ENCODE measurements around the gene SEPTIN7.

SEPTIN7 gene

GRCh38 chr7:35771776-35772175, 29.1 kb upstream of the SEPTIN7 start:
- TF ChIP-seq CTCF (IDR thresholded peaks at IDR 0.05; ENCODE audit: insufficient read depth, low read length, missing control alignments) = no peak
- no peak overlapping the region for H3K4me3 ChIP-seq (ENCODE audit: low read depth, low read length)
- DNase-seq (ENCODE audit: low read depth, low spot score) = no peak
- ChIA-PET POLR2A (no interaction called here), CTCF (interaction anchor here (0.6 to 0.7 kb wide), 2 partner anchors 9 to 28 kb away, joined by 3 read pairs; no protein-coding TSS in a partner anchor)

- no peak for DNase-seq (ENCODE audit: low read depth, low spot score)
- ChIA-PET CTCF (no interaction called here), POLR2A (no interaction called here)
- TF ChIP-seq CTCF (IDR thresholded peaks at IDR 0.05; ENCODE audit: insufficient read depth, low read length, missing control alignments) = no peak
- H3K4me3 ChIP-seq (ENCODE audit: low read depth, low read length) = no peak overlapping the region
Observed at GRCh38 chr7:35773994-35774393, 26.9 kb upstream of the SEPTIN7 start.

- DNase-seq (ENCODE audit: low read depth, low spot score) = no peak
- ChIA-PET CTCF (no interaction called here), POLR2A (no interaction called here)
- no peak for TF ChIP-seq CTCF (IDR thresholded peaks at IDR 0.05; ENCODE audit: insufficient read depth, low read length, missing control alignments)
- H3K4me3 ChIP-seq (ENCODE audit: low read depth, low read length) = no peak overlapping the region
Observed at GRCh38 chr7:35776686-35777085, 24.2 kb upstream of the SEPTIN7 start.

GRCh38 chr7:35777121-35777520, 23.7 kb upstream of the SEPTIN7 start:
- POLR2A ChIA-PET = no interaction called here
- CTCF ChIA-PET = no interaction called here

GRCh38 chr7:35780070-35780469, 20.8 kb upstream of the SEPTIN7 start:
- no peak for DNase-seq (ENCODE audit: low read depth, low spot score)
- CTCF ChIA-PET = interaction anchor here (1.0 kb wide), 1 partner anchor 71 kb away, joined by 4 read pairs; no protein-coding TSS in a partner anchor
- no peak for TF ChIP-seq CTCF (IDR thresholded peaks at IDR 0.05; ENCODE audit: insufficient read depth, low read length, missing control alignments)
- POLR2A ChIA-PET = no interaction called here
- H3K4me3 ChIP-seq (ENCODE audit: low read depth, low read length) = no peak overlapping the region

More at GRCh38 chr7:35777121-35777520, 23.7 kb upstream of the SEPTIN7 start:
- DNase-seq (ENCODE audit: low read depth, low spot score) = no peak
- TF ChIP-seq CTCF (IDR thresholded peaks at IDR 0.05; ENCODE audit: insufficient read depth, low read length, missing control alignments) = no peak
- no peak overlapping the region for H3K4me3 ChIP-seq (ENCODE audit: low read depth, low read length)

GRCh38 chr7:35781200-35781701, 19.6 kb upstream of the SEPTIN7 start:
- ChIA-PET CTCF (interaction anchor here (0.7 kb wide), 1 partner anchor 18 kb away, joined by 3 read pairs; no protein-coding TSS in a partner anchor), POLR2A (interaction anchor here (1.0 kb wide), 1 partner anchor 20 kb away, joined by 3 read pairs; the partner anchor contains the start of gene SEPTIN7)
- DNase-seq (ENCODE audit: low read depth, low spot score) = no peak
- TF ChIP-seq CTCF (IDR thresholded peaks at IDR 0.05; ENCODE audit: insufficient read depth, low read length, missing control alignments) = no peak
- H3K4me3 ChIP-seq (ENCODE audit: low read depth, low read length) = no peak overlapping the region
